ENCODE results near the gene GJA3.

GJA3 gene

DNA sequence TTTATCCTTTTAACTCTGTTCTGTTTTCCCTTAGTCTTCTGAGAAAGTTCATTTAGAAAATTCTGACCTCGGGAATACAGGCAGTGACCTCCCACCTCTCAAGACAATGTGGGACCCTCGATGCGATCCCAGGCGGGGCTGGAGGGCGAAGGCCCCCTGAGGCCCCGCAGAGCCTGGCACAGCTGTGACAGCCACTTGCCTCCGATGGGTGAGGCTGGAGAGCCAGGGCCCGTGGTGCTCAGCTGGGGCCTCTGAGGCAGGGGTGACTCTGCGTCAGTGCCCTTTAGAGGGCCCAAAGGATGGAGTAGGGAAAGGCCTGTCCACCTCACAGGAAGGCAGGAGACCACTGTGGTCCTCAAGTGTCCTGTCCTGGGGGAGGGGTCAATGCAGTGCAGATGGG, 10.3 kb downstream of the GJA3 start:
- DNase-seq (ENCODE audit: low read depth): no peak

DNA sequence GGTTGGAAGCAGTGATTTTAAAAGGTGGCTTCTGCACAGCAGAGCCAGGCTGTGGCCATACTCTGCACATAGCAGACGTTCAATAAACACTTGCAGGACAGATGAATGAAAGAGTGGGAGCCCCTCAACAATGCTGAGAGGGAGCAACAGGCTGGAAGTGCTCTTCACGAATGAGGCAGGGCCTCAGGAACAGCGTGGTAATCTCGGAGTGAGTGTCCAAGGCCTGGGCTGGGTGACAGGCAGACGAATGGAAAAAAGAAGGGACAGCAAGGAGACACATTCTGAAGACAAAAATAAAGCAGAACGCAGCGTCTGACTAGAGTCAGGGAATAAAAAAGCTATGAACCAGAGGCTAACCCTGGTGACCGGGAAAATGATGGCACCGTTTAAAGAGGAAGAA, 11.1 kb downstream of the GJA3 start:
- no peak for DNase-seq (ENCODE audit: low read depth)

DNA sequence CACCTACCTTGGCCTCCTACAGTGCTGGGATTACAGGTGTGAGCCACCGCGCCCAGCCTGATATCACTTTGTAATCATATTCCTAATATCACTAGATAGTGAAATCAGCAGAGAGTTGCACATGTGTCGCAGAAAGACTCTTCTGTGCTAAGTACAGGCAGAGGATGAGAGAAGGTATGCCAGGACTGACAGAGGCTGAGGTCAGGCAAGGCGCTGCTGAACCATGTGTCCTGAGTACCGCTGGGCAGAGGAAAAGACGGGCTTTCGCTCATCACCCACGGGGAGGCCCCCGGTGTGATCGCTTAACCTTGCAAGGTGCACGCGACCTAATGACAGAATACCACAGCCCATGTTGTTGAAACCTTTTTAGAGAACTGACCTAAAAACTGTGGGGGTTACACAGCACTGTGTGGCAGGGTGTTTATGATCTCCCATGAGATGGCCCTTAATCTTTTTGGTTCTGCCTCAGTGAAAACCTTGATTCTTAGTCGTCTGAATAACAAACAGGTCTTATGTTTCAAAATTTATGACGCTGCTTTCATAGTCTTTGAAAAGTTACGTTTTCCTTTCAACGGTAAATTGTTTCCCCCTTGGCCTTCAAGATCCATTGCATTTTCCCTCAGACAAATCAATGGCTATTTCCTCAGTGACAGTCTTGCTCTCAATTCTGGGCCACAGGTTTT, 12.2 kb downstream of the GJA3 start:
- no peak for DNase-seq (ENCODE audit: low read depth)

DNA sequence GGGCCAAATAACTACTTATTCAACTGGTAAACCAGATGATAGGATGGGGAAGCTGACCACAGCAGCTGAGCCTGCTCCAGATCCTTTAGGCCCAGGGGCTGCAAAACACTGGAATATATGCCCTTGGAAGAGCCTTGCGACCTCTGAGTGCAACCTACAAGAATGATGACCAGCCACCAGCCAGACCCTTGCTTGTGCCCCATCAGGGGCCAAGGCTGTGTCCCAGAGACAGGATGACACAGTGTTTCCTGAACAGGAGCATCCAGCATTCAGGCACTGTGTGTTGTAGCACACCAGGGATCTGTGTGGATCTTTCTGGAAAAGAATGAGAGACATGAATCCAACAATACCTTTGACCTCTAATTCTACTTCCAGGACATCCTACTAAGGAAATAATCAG, 14.5 kb downstream of the GJA3 start:
- DNase-seq (ENCODE audit: low read depth): no peak

DNA sequence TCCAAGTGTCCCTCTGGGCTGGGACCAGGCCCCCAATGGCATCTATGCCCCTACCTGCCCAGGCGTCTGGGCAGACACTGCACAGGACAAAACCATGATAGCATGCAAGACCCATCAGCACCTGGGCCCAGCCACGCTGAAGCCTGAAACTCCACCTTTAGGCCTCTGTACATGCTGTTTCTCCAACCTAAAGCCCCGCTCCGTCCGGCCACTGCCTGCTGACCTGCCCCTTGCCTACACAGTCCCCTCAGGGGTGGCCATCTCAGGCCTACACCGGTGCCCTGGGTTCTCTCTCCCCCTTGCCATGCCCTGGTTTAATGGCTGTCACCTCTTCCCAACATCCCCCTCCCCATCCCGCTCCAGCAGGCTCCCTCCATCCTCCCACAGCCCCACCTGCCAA, 15.3 kb downstream of the GJA3 start:
- DNase-seq (ENCODE audit: low read depth): no peak

DNA sequence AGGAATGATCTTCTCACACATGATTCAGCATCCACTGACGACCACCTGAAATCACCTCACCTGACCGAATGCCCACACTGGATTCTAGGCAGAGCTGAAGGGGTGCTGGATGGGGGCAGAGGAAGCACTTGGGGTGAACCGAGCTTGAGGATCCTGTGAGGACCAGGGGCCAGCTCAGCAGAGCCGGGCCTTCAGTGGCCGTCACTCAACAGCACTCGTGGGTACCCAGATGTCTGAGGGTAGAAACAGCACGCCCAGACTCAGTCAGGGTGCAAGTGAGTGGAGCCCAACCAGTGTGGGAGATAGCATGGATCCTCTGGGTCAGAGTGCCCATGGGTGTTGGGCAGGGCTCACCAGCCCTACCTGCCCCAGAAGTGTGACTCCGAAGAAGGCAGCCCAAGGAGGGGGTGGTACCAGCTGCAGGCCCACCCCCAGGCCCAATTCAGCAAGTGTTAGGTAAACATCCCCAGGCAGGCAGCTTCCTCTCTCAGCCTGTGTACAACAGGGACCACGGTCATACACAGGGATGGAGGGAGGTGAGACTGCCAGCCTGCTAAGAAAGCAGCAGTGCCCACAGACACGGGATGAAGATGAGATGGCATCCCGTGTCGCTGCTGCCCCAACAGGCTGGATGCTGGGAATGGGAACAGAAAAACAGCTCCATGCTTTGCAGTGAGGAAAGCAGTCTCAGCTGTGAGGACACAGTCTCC, 16.6 kb downstream of the GJA3 start:
- no peak for DNase-seq (ENCODE audit: low read depth)

DNA sequence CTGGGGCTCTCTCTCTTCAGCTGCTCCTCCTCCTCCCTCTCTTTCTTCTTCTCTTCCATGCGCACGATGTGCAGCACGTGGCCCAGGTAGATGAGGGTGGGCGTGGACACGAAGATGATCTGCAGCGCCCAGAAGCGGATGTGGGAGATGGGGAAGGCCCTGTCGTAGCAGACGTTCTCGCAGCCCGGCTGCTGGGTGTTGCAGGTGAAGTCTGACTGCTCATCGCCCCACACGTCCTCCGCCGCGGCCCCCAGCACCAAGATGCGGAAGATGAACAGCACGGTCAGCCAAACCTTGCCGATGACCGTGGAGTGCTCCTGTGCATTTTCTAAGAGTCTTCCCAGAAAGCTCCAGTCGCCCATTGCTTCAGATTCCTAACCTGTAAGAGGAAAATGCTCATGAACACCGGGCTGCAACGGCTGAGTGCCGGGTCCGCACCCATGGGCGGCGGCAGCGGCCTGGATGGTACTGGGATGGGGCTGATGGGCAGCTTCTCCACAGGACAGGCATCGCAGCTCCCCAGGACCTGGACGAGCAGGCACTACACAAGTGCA, 17.8 kb downstream of the GJA3 start:
- no peak for DNase-seq (ENCODE audit: low read depth)

DNA sequence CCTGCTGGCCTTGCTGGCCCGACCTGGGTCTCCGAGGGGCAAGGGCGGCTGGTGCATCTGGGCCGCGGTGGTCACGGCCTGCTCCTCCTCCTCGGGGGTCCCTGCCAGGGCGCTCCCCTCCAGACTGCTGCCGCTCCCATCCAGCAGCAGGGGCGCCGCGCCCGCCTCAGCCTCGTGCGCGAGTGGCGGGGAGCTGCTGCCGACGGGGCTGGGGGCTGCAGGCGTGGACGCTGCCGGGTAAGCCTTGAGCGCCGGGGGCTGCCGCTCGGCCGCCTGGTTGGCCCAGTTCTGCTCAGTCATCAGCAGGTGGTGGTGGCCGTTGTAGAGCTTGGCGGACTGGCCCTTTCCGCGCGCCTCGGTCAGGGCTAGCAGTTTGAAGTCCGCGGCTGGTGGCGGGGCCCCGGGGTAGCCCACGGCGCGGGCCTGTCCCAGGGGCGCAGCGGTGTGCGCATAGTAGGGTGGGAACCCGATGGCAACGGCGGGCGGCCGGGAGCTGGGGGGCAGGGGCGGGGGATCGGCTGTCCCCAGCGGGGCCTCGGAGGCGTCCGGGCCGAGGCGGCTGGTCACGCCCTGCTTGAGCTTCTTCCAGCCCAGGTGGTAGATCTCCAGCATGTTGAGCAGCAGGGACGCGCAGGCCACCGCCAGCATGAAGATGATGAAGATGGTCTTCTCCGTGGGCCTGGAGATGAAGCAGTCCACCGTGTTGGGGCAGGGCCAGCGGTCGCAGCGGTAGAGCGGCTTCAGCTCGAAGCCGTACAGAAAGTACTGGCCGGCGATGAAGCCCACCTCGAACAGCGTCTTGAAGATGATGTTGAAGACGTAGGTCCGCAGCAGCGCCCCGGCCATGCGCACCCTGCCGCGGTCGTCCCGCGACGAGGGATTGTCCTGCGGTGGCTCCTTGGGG, 18.6 kb downstream of the GJA3 start:
- no peak for DNase-seq (ENCODE audit: low read depth)

DNA sequence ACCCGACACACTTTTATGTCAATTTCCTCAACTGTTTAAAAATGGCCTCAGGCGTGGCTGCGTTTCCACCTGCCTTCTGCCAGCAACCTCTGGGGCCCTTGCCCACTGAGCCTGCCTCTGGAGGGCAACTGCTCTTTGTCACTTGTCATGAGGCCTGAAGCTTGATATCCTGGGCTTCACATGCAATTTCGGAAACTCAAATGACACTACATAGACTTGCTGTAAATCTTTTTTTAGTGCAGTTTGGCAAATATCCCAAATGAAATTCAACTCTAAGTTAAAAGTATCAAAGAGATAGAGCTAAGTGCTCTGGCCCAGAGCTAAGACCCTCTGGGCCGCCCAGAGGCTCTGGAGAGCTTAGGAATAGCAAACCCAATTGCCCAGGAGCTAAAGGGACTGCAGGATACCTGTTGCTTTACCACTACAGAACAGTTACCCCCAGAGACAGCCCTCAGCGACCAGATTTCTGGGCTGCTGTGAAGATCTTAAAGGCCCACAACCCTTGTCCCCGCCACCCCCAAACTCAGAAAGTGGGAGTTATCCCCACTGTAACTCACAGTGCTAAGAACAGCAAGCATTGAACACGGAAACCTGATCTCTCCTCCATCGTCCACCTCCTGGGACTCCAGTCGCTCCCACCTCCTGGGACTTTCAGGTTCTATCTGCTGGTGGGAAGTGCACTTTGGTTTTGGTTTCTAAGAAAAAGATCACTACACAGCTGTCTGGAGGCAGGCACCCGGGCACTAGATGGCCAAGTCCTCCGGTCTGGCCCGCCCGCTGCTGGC, 19.4 kb downstream of the GJA3 start:
- DNase-seq (ENCODE audit: low read depth): no peak

DNA sequence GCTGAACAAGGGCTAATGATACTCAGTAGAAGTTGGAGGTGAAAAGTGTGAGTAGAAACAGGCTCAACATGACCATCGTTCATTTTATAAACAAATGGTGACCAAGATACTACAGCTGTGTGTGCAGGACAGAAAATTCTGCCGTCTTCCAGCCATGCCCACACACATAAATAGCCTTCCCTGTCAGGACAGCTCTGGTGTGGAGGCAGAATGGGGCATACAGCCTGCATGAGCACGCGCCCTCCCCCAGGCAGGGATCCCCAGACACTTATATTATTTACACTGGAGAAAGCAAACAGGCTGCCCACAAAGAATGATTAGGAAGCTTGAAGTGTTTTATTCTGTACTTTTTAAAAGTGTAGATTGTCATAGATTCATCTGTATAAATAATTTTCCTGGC, 20.4 kb downstream of the GJA3 start:
- no peak for DNase-seq (ENCODE audit: low read depth)

DNA sequence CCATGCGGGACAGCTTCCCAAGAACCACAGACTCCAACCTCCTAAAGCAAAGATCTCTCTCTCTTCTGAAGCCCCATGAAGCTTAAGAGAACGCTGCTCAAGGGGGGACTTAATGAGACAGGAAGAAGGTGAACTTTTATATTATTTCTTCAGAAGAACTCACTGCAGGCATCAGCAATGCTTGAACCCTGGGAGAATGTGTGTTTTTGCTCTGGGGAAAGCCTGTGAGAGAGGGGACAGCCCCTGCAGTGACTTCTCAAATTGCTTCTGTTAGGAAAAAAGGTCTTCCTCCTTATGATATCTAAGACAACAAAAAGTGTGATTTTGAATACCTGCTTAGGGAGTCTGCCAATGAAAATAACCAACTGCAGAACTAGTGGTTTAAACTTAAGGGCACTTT, 23.0 kb downstream of the GJA3 start:
- DNase-seq (ENCODE audit: low read depth): no peak

DNA sequence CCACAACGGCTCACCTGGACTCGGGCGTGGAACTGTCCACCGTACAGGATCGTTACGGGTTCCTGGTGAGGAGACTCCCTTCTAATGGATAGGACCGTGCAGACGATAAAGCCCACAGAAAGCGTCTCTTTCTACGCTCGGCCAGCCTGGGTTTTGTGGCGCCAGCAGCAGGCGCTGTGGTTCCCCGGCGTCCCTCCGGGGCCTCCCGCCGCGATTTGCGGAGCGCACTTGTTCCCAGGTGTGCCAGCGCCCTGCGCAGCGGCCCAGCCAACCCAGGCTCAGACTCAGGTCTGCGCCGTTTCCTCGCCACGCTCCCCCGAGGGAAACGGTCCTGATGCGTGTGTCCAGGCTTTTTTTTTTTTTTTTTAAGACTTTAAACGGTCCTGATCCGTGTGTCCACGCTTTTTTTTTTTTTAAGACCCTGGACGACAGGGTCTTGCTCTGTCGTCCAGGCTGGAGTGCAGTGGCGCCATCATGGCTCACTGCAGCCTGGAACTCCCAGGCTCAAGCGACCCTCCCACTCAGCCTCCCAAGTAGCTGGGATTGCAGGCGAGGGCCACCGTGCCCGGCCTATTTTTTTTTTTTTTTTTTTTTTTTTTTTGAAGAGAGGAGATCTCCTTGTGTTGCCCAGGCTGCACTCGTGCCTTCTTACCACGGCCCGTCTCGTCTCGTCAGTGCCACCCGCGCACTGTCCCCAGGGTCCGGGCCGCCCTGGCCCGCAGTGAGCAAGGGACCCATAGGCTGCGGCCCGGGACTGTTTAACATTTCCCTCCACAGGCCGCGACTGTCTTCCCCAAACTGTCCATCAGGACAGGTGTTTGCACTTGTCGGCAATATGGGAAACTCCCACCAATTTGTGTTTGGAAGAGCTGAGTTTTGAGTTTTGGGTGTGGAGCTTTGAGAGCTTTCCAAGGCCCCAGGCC, 23.8 kb downstream of the GJA3 start:
- no peak for DNase-seq (ENCODE audit: low read depth)

DNA sequence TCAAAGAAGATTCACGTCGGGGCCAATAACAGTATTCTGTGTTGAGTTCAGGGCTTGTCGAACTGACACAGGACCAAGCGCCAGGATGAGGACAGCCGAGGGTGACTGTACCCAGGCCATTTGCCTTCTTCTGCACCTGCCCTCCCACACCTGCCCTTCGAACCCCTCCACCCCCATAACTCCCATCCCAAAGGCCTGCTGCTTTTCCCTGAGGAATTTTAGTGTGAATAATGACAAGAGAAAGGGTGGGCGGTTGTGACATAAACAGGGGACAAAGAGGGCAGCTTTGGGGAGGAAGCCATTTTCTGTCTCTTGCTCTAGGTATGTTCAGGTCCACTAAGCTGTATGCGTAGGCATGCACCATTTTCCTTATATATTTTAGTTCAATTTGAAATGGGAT, 26.1 kb downstream of the GJA3 start:
- no peak for DNase-seq (ENCODE audit: low read depth)

DNA sequence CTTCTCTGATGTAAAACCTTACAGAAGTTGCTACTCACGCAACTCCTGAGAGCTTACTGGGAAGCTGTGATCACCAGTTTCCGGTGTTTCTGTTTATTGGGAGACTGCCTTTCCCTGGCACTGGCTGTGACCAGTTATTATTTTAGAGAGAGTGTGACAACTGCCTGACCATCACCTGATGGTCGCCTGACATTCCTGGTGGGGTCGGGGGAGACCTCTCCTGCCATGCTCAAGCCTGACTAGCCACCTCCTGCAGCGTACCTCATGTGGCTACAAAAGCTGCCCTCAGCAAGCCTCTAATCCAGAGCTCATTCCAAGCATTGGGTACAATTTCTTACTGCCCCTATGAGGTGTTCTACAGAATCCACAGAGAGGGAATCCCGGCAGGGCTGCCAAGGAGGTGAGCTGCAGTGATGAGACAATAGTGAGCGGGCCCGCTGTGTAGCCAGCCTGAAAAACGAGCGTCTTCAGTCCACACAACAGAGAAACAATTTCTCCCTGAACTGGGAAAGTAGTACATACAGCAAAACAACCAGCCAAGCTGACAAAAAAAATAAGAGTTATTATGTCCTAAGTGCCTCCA, 28.7 kb downstream of the GJA3 start:
- no peak for DNase-seq (ENCODE audit: low read depth)

DNA sequence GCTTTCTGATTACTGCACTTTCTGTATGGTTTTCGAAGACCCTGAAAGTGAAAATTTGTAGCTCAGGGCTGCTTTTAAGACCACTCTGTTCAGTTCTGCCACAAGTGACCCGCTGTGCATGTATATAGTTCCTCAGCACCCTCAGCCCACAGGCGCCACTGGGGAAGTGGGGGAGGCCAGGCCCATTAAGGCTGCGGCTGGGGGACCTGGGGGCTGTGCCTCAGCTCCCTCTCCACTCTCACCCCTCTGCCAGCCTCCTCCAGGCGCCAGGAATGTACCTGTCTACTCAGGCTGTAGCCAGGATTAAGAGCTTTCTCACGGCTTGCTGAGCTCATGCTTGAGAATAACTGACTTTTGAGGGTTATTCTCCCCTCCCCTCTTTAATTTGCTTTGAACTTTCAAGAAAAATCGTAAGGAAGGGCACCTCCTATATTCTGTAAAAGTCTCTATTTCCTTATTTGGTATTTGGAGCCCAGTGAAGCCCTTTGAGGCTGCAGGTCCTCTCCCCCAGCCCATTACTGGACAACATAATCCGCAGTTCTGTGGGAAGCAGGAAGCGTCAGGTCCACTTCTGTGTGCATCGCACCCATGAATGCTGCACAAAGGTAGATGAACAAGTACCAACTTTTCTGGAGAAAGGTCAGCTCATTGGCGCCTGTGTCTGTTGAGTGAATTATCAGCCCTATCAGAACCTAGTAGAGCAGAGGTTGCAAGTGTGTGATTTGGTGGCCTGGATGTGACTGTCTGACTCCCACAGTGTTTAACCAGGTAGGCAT, 29.6 kb downstream of the GJA3 start:
- no peak for DNase-seq (ENCODE audit: low read depth)

DNA sequence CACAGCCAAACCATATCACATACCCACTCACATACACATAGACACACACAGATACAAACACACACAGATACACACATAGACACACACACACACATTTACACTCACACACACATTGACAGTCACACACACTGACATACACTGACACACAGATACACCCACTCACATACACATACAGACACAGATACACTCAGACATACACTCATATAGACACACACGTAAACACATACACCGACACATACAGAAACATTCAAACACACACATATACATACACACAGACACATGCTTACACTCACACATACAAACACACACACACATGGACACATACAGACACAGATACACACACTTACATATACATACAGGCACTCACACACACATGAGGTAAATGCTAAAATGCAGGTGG, 30.2 kb downstream of the GJA3 start:
- no peak for DNase-seq (ENCODE audit: low read depth)

DNA sequence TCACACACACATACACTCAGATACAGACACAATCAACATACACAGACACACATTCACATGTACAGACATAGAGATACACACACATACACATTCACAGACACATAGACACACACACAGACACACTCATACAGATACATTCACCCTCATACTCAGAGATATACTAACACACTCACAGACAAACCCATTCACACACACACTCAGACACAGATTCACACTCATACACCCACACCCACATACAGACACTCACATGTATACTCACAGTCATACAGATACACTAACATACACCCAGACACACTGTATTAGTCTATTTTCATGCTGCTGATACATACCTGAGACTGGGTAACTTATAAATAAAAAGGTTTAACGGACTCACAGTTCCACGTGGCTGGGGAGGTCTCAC, 30.8 kb downstream of the GJA3 start:
- no peak for DNase-seq (ENCODE audit: low read depth)

DNA sequence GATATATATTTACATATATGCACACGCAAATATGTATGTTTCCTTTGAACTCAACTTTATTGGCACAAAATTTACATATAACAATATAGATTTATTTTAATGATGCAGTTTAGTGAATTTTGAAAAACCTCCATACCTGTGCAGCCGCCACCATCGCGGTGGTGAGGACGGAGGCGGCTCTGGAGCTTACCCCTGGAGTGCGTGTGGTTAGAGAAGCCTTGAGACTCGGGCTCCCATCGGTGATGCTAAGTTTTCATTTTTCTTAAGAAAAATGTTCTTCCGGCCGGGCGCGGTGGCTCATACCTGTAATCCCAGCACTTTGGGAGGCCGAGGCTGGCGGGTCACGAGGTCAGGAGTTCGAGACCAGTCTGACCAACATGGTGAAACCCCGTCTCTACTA, 31.8 kb downstream of the GJA3 start:
- no peak for DNase-seq (ENCODE audit: low read depth)

DNA sequence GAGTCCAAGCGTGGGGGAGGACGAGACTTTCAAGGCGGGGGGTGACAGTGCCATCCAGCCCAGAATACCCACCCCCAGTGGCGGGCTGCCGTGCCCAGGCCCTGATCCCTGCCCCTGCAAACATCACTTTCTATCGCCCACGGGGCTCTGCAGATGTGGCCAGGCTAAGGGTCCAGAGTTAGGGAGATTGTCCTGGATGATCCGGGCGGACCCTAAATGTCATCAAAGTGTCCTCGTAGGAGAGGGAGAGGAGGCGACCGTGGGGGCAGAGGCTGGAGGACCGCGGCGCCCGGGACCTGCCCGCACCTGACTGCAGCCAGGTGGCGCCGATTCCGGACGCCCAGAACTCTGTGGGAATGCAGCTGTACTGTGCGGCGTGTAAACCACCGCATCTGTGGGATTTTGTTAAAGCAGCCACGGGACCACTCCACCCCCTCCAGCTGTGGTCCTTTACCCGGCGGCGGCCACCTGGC, 32.4 kb downstream of the GJA3 start:
- DNase-seq (ENCODE audit: low read depth): no peak

Data from activated gamma-delta T cell treated with anti-CD3 and anti-CD28 coated beads, Interleukin-2, amount 50 U/mL, for 16 hours (primary cell).